Skin of body (tissue), 2 donors: ENCODE results near the gene SH3PXD2A. TPM values are rescaled to one million over a fixed set of nuclear protein-coding genes. Genes with fewer than 3 reads are reported as not detected.

Experiments
- DNase-seq: peaks from one replicate; lab custom pipeline; 2025; lab: John Stamatoyannopoulos, UW
- total RNA-seq: library from RNA; depleted of rRNA; stranded (reverse); fragments of >200 nt; gene quantifications from one replicate; pipeline ENCODE4 v1.2.3, GENCODE V29; 2014

SH3PXD2A gene
- total RNA-seq, 1 donor from 2014 or later, result 52.0 TPM

GRCh38 chr10:103592186-103593021 lies 263.0 kb downstream of the SH3PXD2A start:
- DNase-seq, result no peak

- DNase-seq, result no peak
Measured at GRCh38 chr10:103590744-103591291, 264.6 kb downstream of the SH3PXD2A start.

GRCh38 chr10:103590060-103590459 lies 265.3 kb downstream of the SH3PXD2A start:
- DNase-seq, result no peak

GRCh38 chr10:103589074-103589630 lies 266.2 kb downstream of the SH3PXD2A start:
- DNase-seq, result no peak

GRCh38 chr10:103587073-103587472 lies 268.3 kb downstream of the SH3PXD2A start:
- no peak for DNase-seq

GRCh38 chr10:103585011-103585405 lies 270.4 kb downstream of the SH3PXD2A start:
- no peak for DNase-seq

- DNase-seq, result peak; percentile 42
Measured at GRCh38 chr10:103584216-103585010, 271.0 kb downstream of the SH3PXD2A start.

- no peak for DNase-seq
Measured at GRCh38 chr10:103583871-103584215, 271.5 kb downstream of the SH3PXD2A start.

GRCh38 chr10:103582331-103583123 lies 272.8 kb downstream of the SH3PXD2A start:
- no peak for DNase-seq

- DNase-seq, result no peak
Measured at GRCh38 chr10:103581499-103581898, 273.9 kb downstream of the SH3PXD2A start.

GRCh38 chr10:103580430-103580829 lies 274.9 kb downstream of the SH3PXD2A start:
- no peak for DNase-seq

- DNase-seq, result no peak
Measured at GRCh38 chr10:103580011-103580410, 275.4 kb downstream of the SH3PXD2A start.

- no peak for DNase-seq
Measured at GRCh38 chr10:103578782-103579382, 276.5 kb downstream of the SH3PXD2A start.

- no peak for DNase-seq
Measured at GRCh38 chr10:103576862-103577261, 278.5 kb downstream of the SH3PXD2A start.

GRCh38 chr10:103576076-103576471 lies 279.3 kb downstream of the SH3PXD2A start:
- DNase-seq, result no peak

GRCh38 chr10:103575416-103576075 lies 279.8 kb downstream of the SH3PXD2A start:
- no peak for DNase-seq

GRCh38 chr10:103574097-103575061 lies 281.0 kb downstream of the SH3PXD2A start:
- no peak for DNase-seq

GRCh38 chr10:103573205-103573487 lies 282.2 kb downstream of the SH3PXD2A start:
- DNase-seq, result no peak
